SK-N-SH (cell line): Measurements from ENCODE around the gene KIT. TPM values are rescaled to one million over a fixed set of nuclear protein-coding genes. Genes with fewer than 3 reads are reported as not detected.

Experiments
- CTCF ChIA-PET: fragments of 300-600, 350-600 bp; formaldehyde crosslinking; extraction: SDS; loops from one replicate; lab custom pipeline; 2021; lab: Yijun Ruan, JAX
- POLR2A ChIA-PET: fragments of 350-600 bp; sonication (Branson Sonifier 250); formaldehyde crosslinking; extraction: SDS; loops from one replicate; lab custom pipeline; 2020; ENCODE audit warnings: antibody characterized with exemption, inconsistent platforms; lab: Yijun Ruan, JAX
- DNase-seq: peaks from one replicate; pipeline ENCODE4 v3.0.0; 2012
- H2AFZ ChIP-seq: fragments of 200-600 bp; sonication (generic); 2 replicates; pipeline ENCODE4 v1.8.1; 2016; ENCODE audit warnings: antibody characterized with exemption, mild to moderate bottlenecking, low read depth
- H3F3A ChIP-seq: fragments of 200-600 bp; sonication (generic); replicated peaks from 2 replicates; pipeline ENCODE3; 2016; ENCODE audit warnings: antibody characterized with exemption, mild to moderate bottlenecking; ENCODE audit not compliant: insufficient read depth
- H3K27ac ChIP-seq, 2 experiments: fragments of 200-500 bp in 1 of 2; fragments of 200-600 bp in 1 of 2; sonication (Bioruptor generic) in 1 of 2; sonication (generic), shearing (Covaris generic) in 1 of 2; 2 replicates each; pipeline versions ENCODE4 v1.5.1 to v1.6.1; 2014 to 2016; ENCODE audit warnings: low read depth in 2 of 2, inconsistent platforms in 1 of 2, low read length in 1 of 2, mild to moderate bottlenecking in 1 of 2, mixed read lengths in 1 of 2
- H3K27me3 ChIP-seq: fragments of 200-600 bp; sonication (generic), shearing (Covaris generic); 2 replicates; pipeline ENCODE4 v1.6.1; 2016; ENCODE audit warnings: mixed run types; ENCODE audit not compliant: insufficient read depth
- H3K36me3 ChIP-seq, 2 experiments: fragments of 200-500 bp in 1 of 2; fragments of 200-600 bp in 1 of 2; sonication (Bioruptor generic) in 1 of 2; sonication (generic) in 1 of 2; replicated peaks in 1 of 2; 2 replicates each; pipeline versions ENCODE3 to v1.5.1; 2014 to 2016; ENCODE audit warnings: low read length in 1 of 2, mild to moderate bottlenecking in 1 of 2; ENCODE audit not compliant: insufficient read depth in 2 of 2, control insufficient read depth in 1 of 2
- H3K4me1 ChIP-seq, 2 experiments: fragments of 200-500 bp in 1 of 2; fragments of 200-600 bp in 1 of 2; sonication (Bioruptor generic) in 1 of 2; sonication (generic), shearing (Covaris generic) in 1 of 2; 2 replicates each; pipeline versions ENCODE4 v1.5.1 to v1.6.1; 2014 to 2016; ENCODE audit warnings: low read depth in 1 of 2, low read length in 1 of 2, mixed run types in 1 of 2; ENCODE audit not compliant: insufficient read depth in 2 of 2, control insufficient read depth in 1 of 2
- H3K4me2 ChIP-seq: fragments of 200-600 bp; sonication (generic), shearing (Covaris generic); 2 replicates; pipeline ENCODE4 v1.6.1; 2017; ENCODE audit warnings: mixed run types
- H3K4me3 ChIP-seq, 2 experiments: fragments of 200-500 bp in 1 of 2; fragments of 200-600 bp in 1 of 2; sonication (Bioruptor generic) in 1 of 2; sonication (generic), shearing (Covaris generic) in 1 of 2; 2 replicates each; pipeline versions ENCODE4 v1.5.1 to v1.8.1; 2014 to 2016; ENCODE audit warnings: low read depth in 2 of 2, inconsistent platforms in 1 of 2, low read length in 1 of 2, mild to moderate bottlenecking in 1 of 2, mixed read lengths in 1 of 2, moderate library complexity in 1 of 2
- H3K79me2 ChIP-seq: fragments of 200-600 bp; sonication (generic); 2 replicates; pipeline ENCODE4 v1.8.1; 2017; ENCODE audit warnings: mild to moderate bottlenecking; ENCODE audit not compliant: insufficient read depth
- H3K9ac ChIP-seq: fragments of 200-600 bp; sonication (generic); 2 replicates; pipeline ENCODE4 v1.6.1; 2017; ENCODE audit warnings: mixed run types
- H3K9me2 ChIP-seq: fragments of 200-600 bp; sonication (generic); 2 replicates; pipeline ENCODE4 v1.6.1; 2017; ENCODE audit warnings: mixed run types
- H3K9me3 ChIP-seq: fragments of 200-600 bp; sonication (generic); 2 replicates; pipeline ENCODE4 v1.6.1; 2017; ENCODE audit warnings: mixed run types, mild to moderate bottlenecking, moderate library complexity
- H4K20me1 ChIP-seq: fragments of 200-600 bp; sonication (generic); 2 replicates; pipeline ENCODE4 v1.6.1; 2017; ENCODE audit warnings: mild to moderate bottlenecking, mixed run types; ENCODE audit not compliant: insufficient read depth
- ELF1 ChIP-seq: IDR thresholded peaks from 2 replicates; pipeline ENCODE4 v1.4.0; 2012
- EZH2phosphoT487 ChIP-seq: fragments of 200-600 bp; sonication (generic); IDR thresholded peaks from 2 replicates; pipeline ENCODE4 v1.6.1; 2017; ENCODE audit warnings: low read depth, mixed run types, mild to moderate bottlenecking, antibody characterized with exemption, moderate library complexity, borderline replicate concordance
- FOXM1 ChIP-seq: IDR thresholded peaks from 2 replicates; pipeline ENCODE4 v1.4.0; 2012; ENCODE audit warnings: low read depth, mild to moderate bottlenecking
- GABPA ChIP-seq: IDR thresholded peaks from 2 replicates; pipeline ENCODE4 v1.4.0; 2012; ENCODE audit warnings: low read depth, mild to moderate bottlenecking
- IRF3 ChIP-seq: fragments of 150-350 bp; IDR thresholded peaks from 2 replicates; pipeline ENCODE4 v1.6.1; 2016; ENCODE audit warnings: mild to moderate bottlenecking, low read depth, low read length
- JUND ChIP-seq: IDR thresholded peaks from 2 replicates; pipeline ENCODE4 v1.4.0; 2012
- MXI1 ChIP-seq: IDR thresholded peaks from 2 replicates; pipeline ENCODE4 v1.6.1; 2012; ENCODE audit warnings: mild to moderate bottlenecking, low read depth, low read length, improper control_type of control experiment
- NFIC ChIP-seq: IDR thresholded peaks from 2 replicates; pipeline ENCODE4 v1.4.0; 2012; ENCODE audit warnings: borderline replicate concordance
- POLR2AphosphoS5 ChIP-seq: IDR thresholded peaks from 2 replicates; pipeline ENCODE4 v1.6.1; 2012; ENCODE audit warnings: low read depth, low read length
- RFX5 ChIP-seq: IDR thresholded peaks from 2 replicates; pipeline ENCODE4 v1.6.1; 2012; ENCODE audit warnings: mild to moderate bottlenecking, improper control_type of control experiment, low read length
- RXRA ChIP-seq: IDR thresholded peaks from 2 replicates; pipeline ENCODE4 v1.4.0; 2012; ENCODE audit warnings: low read depth, mild to moderate bottlenecking, borderline replicate concordance
- SMC3 ChIP-seq: IDR thresholded peaks from 2 replicates; pipeline ENCODE4 v1.6.1; 2012; ENCODE audit warnings: low read depth, low read length, improper control_type of control experiment
- TCF12 ChIP-seq: IDR thresholded peaks from 2 replicates; pipeline ENCODE4 v1.4.0; 2012
- TEAD4 ChIP-seq: IDR thresholded peaks from 2 replicates; pipeline ENCODE4 v1.4.0; 2012; ENCODE audit warnings: mild to moderate bottlenecking, borderline replicate concordance; ENCODE audit not compliant: insufficient read depth
- WGBS: methylation state at CpG from one replicate; pipeline ENCODE4 v1.1.6; 2017; ENCODE audit warnings: low lambda C conversion rate; 5-methylcytosine and 5-hydroxymethylcytosine counted together
- polyA plus RNA-seq, 3 experiments: library from polyadenylated mRNA; depleted of rRNA; stranded (reverse); fragments of >200 nt; gene quantifications; 2 replicates each; pipeline ENCODE4 v1.2.3, GENCODE V29; 2012
- TF ChIP-seq, protein P1 (sequence below): fragments of 150-350 bp; IDR thresholded peaks from 2 replicates; pipeline ENCODE4 v1.6.1; 2017; ENCODE audit warnings: antibody characterized with exemption, low read length, low read depth, borderline replicate concordance
- TF ChIP-seq, protein P2 (sequence below): IDR thresholded peaks from 2 replicates; pipeline ENCODE4 v1.4.0; 2012; ENCODE audit warnings: low read depth

KIT gene
- polyA plus RNA-seq, 1 of the 3 experiments (the other 2 are of a cell fraction): 0.79 TPM

DNA sequence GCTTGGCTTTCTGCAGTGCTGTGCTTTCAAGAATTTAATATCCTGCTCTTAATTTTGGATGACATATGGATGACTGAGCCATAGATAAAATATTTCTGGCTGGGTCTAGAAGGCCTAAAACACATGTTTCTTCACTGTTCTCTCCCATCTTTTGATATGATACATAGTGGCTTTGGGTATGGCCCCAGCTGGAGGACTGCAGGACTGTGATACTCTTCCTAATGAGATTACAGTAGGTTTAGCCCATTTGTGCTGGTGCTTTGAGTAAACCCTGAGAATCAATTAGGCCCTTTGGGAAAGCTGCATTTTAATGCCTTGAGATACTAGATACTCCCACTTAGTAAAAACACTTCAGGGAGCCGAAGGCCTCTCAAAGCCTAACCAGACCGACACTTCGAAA is 38.0 kb downstream of the KIT start:
- CTCF ChIA-PET: no interaction called here
- H3F3A ChIP-seq: no peaks in the 10 kb centered on the region
- 75% methylated on average over 3 of the region's 3 CpGs for WGBS
- H3K27me3 ChIP-seq: no peaks in the 10 kb centered on the region
- no peak overlapping the region for H3K27ac ChIP-seq
- H4K20me1 ChIP-seq: no peaks in the 10 kb centered on the region
- H3K9me3 ChIP-seq: no peaks in the 10 kb centered on the region
- no peaks in the 10 kb centered on the region for H3K9me2 ChIP-seq
- H3K4me2 ChIP-seq: no peak overlapping the region
- no peaks in the 10 kb centered on the region for H3K36me3 ChIP-seq
- H3K4me1 ChIP-seq: no peaks in the 10 kb centered on the region; a peak in 1 of 4 replicates
- H2AFZ ChIP-seq: no peak overlapping the region
- no peak for DNase-seq
- H3K9ac ChIP-seq: no peak overlapping the region
- H3K4me3 ChIP-seq: no peak overlapping the region
- TF ChIP-seq RFX5: no peak
- no peak for TF ChIP-seq SMC3
- TF ChIP-seq TCF12: no peak
- TF ChIP-seq NFIC: no peak
- no peak for TF ChIP-seq ELF1
- TF ChIP-seq, protein P1, sequence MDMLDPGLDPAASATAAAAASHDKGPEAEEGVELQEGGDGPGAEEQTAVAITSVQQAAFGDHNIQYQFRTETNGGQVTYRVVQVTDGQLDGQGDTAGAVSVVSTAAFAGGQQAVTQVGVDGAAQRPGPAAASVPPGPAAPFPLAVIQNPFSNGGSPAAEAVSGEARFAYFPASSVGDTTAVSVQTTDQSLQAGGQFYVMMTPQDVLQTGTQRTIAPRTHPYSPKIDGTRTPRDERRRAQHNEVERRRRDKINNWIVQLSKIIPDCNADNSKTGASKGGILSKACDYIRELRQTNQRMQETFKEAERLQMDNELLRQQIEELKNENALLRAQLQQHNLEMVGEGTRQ: no peak
- TF ChIP-seq GABPA: no peak
- TF ChIP-seq, all 33 proteins: peak for 0
- POLR2A ChIA-PET: no interaction called here
- H3K79me2 ChIP-seq: no peaks in the 10 kb centered on the region

GRCh38 chr4:54696649-54697048 is 38.9 kb downstream of the KIT start:
- Histone ChIP-seq H3K4me2 (no peak overlapping the region), H3K4me3 (no peak overlapping the region), H3F3A (no peaks in the 10 kb centered on the region), H3K4me1 (no peaks in the 10 kb centered on the region; a peak in 1 of 4 replicates), H4K20me1 (no peaks in the 10 kb centered on the region), H3K9ac (no peak overlapping the region), H3K27me3 (no peaks in the 10 kb centered on the region), H3K9me3 (no peaks in the 10 kb centered on the region)
- no peak for TF ChIP-seq FOXM1
- TF ChIP-seq TEAD4: no peak
- TF ChIP-seq, protein P1: no peak
- no peak for TF ChIP-seq RXRA
- no peak for TF ChIP-seq EZH2phosphoT487
- TF ChIP-seq TCF12: no peak
- TF ChIP-seq, all 33 proteins: peak for 0
- H3K9me2 ChIP-seq: no peaks in the 10 kb centered on the region
- no peak overlapping the region for H2AFZ ChIP-seq
- H3K27ac ChIP-seq: no peak overlapping the region
- no peak for DNase-seq
- no peaks in the 10 kb centered on the region for H3K36me3 ChIP-seq
- POLR2A ChIA-PET: no interaction called here
- H3K79me2 ChIP-seq: no peaks in the 10 kb centered on the region
- CTCF ChIA-PET: interaction anchor here (1.0 kb wide), 1 partner anchor 13 kb away, joined by 3 read pairs; no protein-coding TSS in a partner anchor
- WGBS: 50% methylated on average over 5 of the region's 5 CpGs

GRCh38 chr4:54700986-54701385 is 43.2 kb downstream of the KIT start:
- Histone ChIP-seq H3K27ac (no peak overlapping the region), H2AFZ (no peak overlapping the region), H3K9me3 (no peaks in the 10 kb centered on the region), H3K4me1 (no peaks in the 10 kb centered on the region; a peak in 2 of 4 replicates), H3K4me2 (no peak overlapping the region), H3K36me3 (no peaks in the 10 kb centered on the region), H3K4me3 (no peak overlapping the region), H3F3A (no peaks in the 10 kb centered on the region), H3K79me2 (no peaks in the 10 kb centered on the region), H3K27me3 (no peaks in the 10 kb centered on the region), H4K20me1 (no peaks in the 10 kb centered on the region), H3K9me2 (no peaks in the 10 kb centered on the region), H3K9ac (no peak overlapping the region)
- DNase-seq: no peak
- POLR2A ChIA-PET: no interaction called here
- TF ChIP-seq RFX5 (no peak), JUND (no peak), MXI1 (no peak), POLR2AphosphoS5 (no peak), IRF3 (no peak)
- TF ChIP-seq, protein P1: no peak
- TF ChIP-seq, protein P2, sequence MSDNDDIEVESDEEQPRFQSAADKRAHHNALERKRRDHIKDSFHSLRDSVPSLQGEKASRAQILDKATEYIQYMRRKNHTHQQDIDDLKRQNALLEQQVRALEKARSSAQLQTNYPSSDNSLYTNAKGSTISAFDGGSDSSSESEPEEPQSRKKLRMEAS: no peak
- 16% methylated on average over 2 of the region's 2 CpGs for WGBS
- CTCF ChIA-PET: no interaction called here
